GM18517 (cell line): ENCODE data around the gene PPP1R37.

ENCODE experiments used
- ATAC-seq: cut with Tn5 transposase; IDR thresholded peaks from one replicate; pipeline ENCODE4 v1.9.1; 2021; ENCODE audit warnings: mild to moderate bottlenecking, moderate library complexity; ENCODE audit not compliant: unreplicated experiment

The PPP1R37 gene

GRCh38 chr19:45164577-45165335 lies 71.8 kb downstream of the PPP1R37 start:
- no peak for ATAC-seq

- no peak for ATAC-seq
Observed at GRCh38 chr19:45166723-45167252, 73.8 kb downstream of the PPP1R37 start.

GRCh38 chr19:45168767-45169351 lies 75.9 kb downstream of the PPP1R37 start:
- no peak for ATAC-seq

- no peak for ATAC-seq
Observed at GRCh38 chr19:45169602-45170001, 76.6 kb downstream of the PPP1R37 start.

GRCh38 chr19:45170146-45171106 lies 77.4 kb downstream of the PPP1R37 start:
- ATAC-seq, result no peak

- no peak for ATAC-seq
Observed at GRCh38 chr19:45171211-45171623, 78.2 kb downstream of the PPP1R37 start.

- no peak for ATAC-seq
Observed at GRCh38 chr19:45172173-45172572, 79.2 kb downstream of the PPP1R37 start.

GRCh38 chr19:45172611-45173208 lies 79.7 kb downstream of the PPP1R37 start:
- ATAC-seq, result no peak

- no peak for ATAC-seq
Observed at GRCh38 chr19:45173816-45174215, 80.8 kb downstream of the PPP1R37 start.

GRCh38 chr19:45175515-45176345 lies 82.8 kb downstream of the PPP1R37 start:
- no peak for ATAC-seq

GRCh38 chr19:45177817-45178261 lies 84.9 kb downstream of the PPP1R37 start, which contains the start of gene TRAPPC6A:
Gene TRAPPC6A (minus strand): TSS chr19:45178237. CDS start chr19:45178218, 19 bp downstream.
- peak; percentile 11 for ATAC-seq

- peak; percentile 85 for ATAC-seq
Observed at GRCh38 chr19:45178262-45179071, 85.5 kb downstream of the PPP1R37 start, which contains the start of gene BLOC1S3. Gene BLOC1S3 (plus strand): TSS chr19:45178784. CDS start chr19:45179297, 513 bp downstream.

- no peak for ATAC-seq
Observed at GRCh38 chr19:45179072-45179891, 86.3 kb downstream of the PPP1R37 start.

- no peak for ATAC-seq
Observed at GRCh38 chr19:45179892-45180370, 87.0 kb downstream of the PPP1R37 start.

- no peak for ATAC-seq
Observed at GRCh38 chr19:45180936-45181335, 88.0 kb downstream of the PPP1R37 start.

- ATAC-seq, result no peak
Observed at GRCh38 chr19:45182758-45183157, 89.8 kb downstream of the PPP1R37 start.

- no peak for ATAC-seq
Observed at GRCh38 chr19:45184115-45184514, 91.1 kb downstream of the PPP1R37 start.
